ENCODE data around the gene AKR1C8.
"Not testable (repeated sequence)": the region's sequence is repeated elsewhere in the genome, so short reads cannot be mapped to it uniquely, and the experiment has no call there.

The AKR1C8 gene

DNA sequence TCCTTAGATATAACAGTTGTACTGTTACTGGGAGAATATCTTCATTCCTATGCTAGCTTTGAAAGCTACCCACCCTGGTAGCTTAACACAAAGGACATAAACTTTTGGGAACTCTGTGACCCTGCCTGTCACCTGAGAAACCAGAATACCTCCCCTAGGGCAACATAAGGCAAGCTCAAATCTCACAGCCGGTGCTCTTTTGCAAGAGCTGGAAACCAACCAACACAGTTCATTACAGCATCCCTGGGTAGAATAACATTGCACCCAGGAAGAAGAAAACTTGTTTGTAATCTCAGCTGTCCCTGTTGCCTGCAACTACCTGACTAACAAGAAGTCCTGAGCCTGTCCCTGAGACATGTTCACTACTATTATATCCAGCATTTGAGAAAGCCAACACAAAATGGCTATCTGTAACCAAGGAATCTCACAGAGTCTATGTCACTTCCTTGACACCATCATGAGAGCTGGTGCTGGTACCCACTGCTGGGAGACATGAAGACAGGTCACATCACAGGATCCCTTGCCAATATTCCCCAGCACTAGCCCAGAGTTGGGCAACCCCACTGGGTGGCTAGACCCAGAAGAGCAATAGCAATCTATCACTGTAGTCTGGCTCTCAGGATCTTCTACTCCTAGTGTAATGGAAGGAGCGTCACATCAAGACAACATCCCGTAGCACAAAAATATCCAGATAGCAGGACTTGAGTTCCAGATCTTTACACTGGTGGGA lies 59.5 kb downstream of the AKR1C8 start:
- no peak for DNase-seq (ENCODE audit: low spot score)
- no peak overlapping the region for H3K27ac ChIP-seq
- no peak overlapping the region for H3K4me3 ChIP-seq
- TF ChIP-seq, protein P1, sequence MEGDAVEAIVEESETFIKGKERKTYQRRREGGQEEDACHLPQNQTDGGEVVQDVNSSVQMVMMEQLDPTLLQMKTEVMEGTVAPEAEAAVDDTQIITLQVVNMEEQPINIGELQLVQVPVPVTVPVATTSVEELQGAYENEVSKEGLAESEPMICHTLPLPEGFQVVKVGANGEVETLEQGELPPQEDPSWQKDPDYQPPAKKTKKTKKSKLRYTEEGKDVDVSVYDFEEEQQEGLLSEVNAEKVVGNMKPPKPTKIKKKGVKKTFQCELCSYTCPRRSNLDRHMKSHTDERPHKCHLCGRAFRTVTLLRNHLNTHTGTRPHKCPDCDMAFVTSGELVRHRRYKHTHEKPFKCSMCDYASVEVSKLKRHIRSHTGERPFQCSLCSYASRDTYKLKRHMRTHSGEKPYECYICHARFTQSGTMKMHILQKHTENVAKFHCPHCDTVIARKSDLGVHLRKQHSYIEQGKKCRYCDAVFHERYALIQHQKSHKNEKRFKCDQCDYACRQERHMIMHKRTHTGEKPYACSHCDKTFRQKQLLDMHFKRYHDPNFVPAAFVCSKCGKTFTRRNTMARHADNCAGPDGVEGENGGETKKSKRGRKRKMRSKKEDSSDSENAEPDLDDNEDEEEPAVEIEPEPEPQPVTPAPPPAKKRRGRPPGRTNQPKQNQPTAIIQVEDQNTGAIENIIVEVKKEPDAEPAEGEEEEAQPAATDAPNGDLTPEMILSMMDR (IDR thresholded peaks at IDR 0.05), result no peak

DNA sequence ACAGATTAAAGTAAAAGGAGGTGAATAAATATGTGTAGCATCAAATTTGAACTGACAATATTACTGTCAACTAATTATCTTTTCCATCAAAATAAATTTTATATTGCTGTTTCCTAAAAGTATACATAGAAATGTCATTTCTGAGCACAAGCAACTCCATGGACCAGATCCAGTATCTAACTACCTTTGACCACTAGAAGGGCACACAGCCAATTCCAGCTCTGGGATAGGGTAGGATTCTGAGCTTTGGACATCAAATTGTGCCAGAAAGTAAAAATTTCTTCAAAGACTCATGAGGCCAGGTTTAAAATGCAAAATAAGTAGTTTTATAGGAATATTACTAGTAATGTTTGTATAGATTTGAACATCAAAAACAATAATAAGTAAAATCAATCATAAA lies 61.1 kb downstream of the AKR1C8 start:
- TF ChIP-seq, protein P1 (IDR thresholded peaks at IDR 0.05), result no peak
- DNase-seq (ENCODE audit: low spot score), result no peak
- Histone ChIP-seq H3K27ac (no peak overlapping the region), H3K4me3 (no peak overlapping the region)

DNA sequence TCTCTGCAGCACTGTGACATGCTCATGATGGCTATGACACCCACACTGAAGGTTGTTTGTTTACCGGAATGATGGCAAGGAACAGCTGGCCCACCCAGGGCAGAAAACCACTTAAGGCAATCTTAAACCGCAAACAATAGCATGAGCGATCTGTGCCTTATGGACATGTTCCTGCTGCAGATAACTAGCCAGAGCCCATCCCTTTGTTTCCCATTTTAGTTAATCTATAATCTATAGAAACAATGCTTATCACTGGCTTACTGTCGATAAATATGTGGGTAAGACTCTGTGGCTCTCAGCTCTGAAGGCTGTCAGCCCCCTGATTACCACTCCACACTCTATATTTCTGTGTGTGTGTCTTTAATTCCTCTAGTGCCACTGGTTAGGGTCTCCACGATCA lies 65.0 kb downstream of the AKR1C8 start:
- not testable (repeated sequence) for DNase-seq (ENCODE audit: low spot score); H3K4me3 ChIP-seq; H3K27ac ChIP-seq

DNA sequence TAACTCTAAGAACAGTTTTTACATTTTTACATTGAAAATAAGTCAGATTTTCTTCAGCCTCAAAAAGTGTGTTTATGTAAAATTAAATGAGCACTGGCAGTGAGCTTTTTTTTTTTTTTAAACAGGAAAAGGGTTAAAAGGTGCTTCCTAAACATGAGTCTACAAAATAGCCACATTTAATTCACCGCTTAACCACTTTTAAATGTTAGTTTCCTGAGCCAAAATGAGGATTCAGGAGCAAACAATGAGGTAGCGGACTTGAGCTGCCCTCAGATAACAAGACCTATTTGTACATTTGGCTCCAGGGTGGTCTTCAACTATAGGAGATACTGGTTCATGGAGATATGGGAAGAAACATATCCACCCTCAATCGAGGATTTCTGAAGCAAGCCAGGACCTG lies 67.9 kb downstream of the AKR1C8 start:
- no peak for DNase-seq (ENCODE audit: low spot score)
- Histone ChIP-seq H3K4me3 (no peak overlapping the region), H3K27ac (no peak overlapping the region)
- TF ChIP-seq, protein P1 (IDR thresholded peaks at IDR 0.05), result no peak

DNA sequence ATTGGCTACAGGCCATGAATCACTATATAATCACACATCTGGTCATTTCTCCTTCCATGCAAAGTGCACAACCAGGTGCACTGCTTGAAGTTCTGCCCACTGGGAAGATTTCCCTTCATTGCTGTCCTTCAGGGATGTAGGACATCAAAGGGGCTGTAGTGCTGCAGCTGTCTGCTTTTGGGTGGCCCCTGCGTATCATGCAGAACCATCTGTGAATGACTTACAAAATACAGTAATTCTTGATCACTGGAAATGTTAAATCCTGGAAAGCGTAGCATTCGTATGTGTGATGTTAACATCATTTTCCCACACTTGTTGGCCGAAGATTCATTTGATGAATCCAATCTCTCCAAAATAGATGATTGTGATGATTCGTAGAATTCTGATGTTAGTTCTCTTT lies 68.3 kb downstream of the AKR1C8 start:
- TF ChIP-seq, protein P1 (IDR thresholded peaks at IDR 0.05), result no peak

DNA sequence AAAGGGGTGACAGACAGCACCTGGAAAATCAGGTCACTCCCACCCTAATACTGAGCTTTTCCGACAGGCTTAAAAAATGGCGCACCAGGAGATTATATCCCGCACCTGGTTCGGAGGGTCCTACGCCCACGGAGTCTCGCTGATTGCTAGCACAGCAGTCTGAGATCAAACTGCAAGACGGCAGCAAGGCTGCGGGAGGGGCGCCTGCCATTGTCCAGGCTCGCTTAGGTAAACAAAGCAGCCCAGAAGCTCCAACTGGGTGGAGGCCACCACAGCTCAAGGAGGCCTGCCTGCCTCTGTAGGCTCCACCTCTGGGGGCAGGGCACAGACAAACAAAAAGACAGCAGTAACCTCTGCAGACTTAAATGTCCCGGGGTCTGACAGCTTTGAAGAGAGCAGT lies 75.1 kb downstream of the AKR1C8 start:
- H3K4me3 ChIP-seq; DNase-seq (ENCODE audit: low spot score); H3K27ac ChIP-seq: not testable (repeated sequence)

More for the DNA sequence above, 68.3 kb downstream of the AKR1C8 start:
- Histone ChIP-seq H3K27ac (no peak overlapping the region), H3K4me3 (no peak overlapping the region)
- DNase-seq (ENCODE audit: low spot score), result no peak

DNA sequence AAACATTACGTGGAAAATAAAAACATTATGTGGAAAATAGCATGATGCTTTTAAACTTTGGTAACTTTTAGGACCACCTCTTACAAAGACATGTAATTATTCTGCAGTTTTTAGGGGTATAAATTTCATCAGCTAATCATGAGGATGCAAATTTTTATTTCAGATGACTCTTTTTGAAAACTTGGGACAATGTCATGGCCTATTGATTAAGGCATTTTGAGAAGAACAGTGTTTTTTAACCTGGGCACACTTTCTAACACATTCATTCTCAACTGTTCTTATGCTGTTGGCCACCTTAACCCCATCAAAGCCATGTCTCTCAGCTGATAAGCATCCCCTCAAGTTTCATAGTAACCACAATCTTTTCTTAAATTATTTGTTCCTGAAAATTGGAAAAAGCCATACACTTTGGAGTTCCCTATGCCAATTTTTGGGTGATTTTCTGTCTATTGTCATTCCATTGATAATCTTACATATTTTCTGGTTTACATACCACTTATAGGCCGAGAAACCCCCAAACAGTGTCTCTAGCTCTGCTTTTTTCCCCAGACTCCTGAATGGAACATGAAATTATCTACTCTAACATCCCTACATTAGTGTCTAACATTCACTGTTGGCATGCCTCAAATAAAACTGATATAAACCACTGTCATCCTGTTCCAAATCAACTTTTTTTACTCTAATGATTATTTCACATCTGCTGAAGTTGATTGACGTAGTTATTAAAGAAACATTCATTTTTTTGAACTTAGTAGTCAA lies 76.1 kb downstream of the AKR1C8 start:
- no peak overlapping the region for H3K27ac ChIP-seq
- TF ChIP-seq, protein P1 (IDR thresholded peaks at IDR 0.05), result no peak
- H3K4me3 ChIP-seq, result no peak overlapping the region
- no peak for DNase-seq (ENCODE audit: low spot score)
